ENCODE data around the gene PLA2G2C. TPM values are rescaled to one million over a fixed set of nuclear protein-coding genes. Genes with fewer than 3 reads are reported as not detected.

The PLA2G2C gene
- total RNA-seq, 2 experiments from 2014 or later: not detected

GRCh38 chr1:20114021-20114648 is 72.2 kb downstream of the PLA2G2C start:
- TF ChIP-seq CTCF (IDR thresholded peaks at IDR 0.05): no peak
- DNase-seq (no peak), ATAC-seq (ENCODE audit: poor library complexity) (no peak)
- H3K4me1 Mint-ChIP-seq (ENCODE audit: low read depth): no peaks in the 10 kb centered on the region
- Histone ChIP-seq H3K36me3 (ENCODE audit: insufficient read depth, low read length) (no peaks in the 10 kb centered on the region), H3K4me3 (ENCODE audit: low read length) (no peak overlapping the region), H3K9me3 (ENCODE audit: control insufficient read depth in 1 of 2, insufficient read depth in 1 of 2, low read length in 2 of 2) (no peaks in the 10 kb centered on the region), H3K4me1 (ENCODE audit: insufficient read depth, low read length) (no peaks in the 10 kb centered on the region), H3K27me3 (ENCODE audit: control insufficient read depth in 1 of 2, insufficient read depth in 2 of 2, low read length in 2 of 2) (peaks cover 0 to 5% of the 10 kb centered on the region in 2 experiments), H3K27ac (ENCODE audit: low read depth in 1 of 2, low read length in 2 of 2) (no peak overlapping the region)
- ChIA-PET POLR2A (no interaction called here), CTCF (no interaction called here)
- H3K27me3 Mint-ChIP-seq: peaks cover 24% of the 10 kb centered on the region
- no peak overlapping the region for H3K4me3 Mint-ChIP-seq
- intact Hi-C loops (cut with DNase I, micrococcal nuclease): no loop called here
- no peaks in the 10 kb centered on the region for H3K36me3 Mint-ChIP-seq (ENCODE audit: low read depth)
- H3K27ac Mint-ChIP-seq: no peak overlapping the region
- no peaks in the 10 kb centered on the region for H3K9me3 Mint-ChIP-seq

Other genes with a start within 250 kb of the PLA2G2C start
- gene PLA2G2A, start 206.9 kb downstream of the PLA2G2C start, total RNA-seq: not detected
- gene PLA2G5, start 116.3 kb downstream of the PLA2G2C start, total RNA-seq: not detected
- not detected for gene PLA2G2D, start 67.0 kb downstream of the PLA2G2C start, total RNA-seq
- gene PLA2G2F, start 47.2 kb downstream of the PLA2G2C start, total RNA-seq: not detected
- under 1 TPM; 0.22 to 0.44 TPM for gene UBXN10, start 422 bp downstream of the PLA2G2C start, total RNA-seq
- gene VWA5B1, start 104.4 kb upstream of the PLA2G2C start, total RNA-seq: under 1 TPM; 0.08 TPM